ENCODE measurements around the gene KCNG4.
"Not testable (repeated sequence)": the region's sequence is repeated elsewhere in the genome, so short reads cannot be mapped to it uniquely, and the experiment has no call there.

The KCNG4 gene

DNA sequence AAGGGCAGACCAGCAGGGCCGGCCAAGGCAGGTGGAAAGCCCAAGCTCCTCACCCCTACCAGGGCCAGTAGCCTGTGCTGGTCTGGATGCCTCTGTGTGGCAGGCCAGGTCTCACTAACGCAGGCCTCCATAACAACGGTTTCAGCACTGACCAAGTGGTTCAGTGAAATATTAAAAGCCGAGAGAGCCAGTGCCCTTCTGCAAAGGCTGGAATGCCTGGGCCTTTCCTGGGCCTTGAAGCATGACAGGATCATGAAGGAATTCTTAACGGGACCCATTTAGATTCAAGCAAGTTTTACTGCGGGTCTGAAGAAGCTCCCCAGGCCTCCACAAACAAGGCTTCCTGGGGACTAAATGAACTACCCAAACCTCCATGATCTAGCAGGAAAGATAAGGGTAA is 32.6 kb downstream of the KCNG4 start:
- H3K27ac ChIP-seq (ENCODE audit: low read depth, low read length, severe bottlenecking) = no peak overlapping the region
- no peak overlapping the region for H3K4me3 ChIP-seq (ENCODE audit: extremely low read depth, insufficient read depth, low read length, poor library complexity, severe bottlenecking)
- 64 to 78% methylated on average over 5 to 6 of the region's 6 CpGs for WGBS, 2 experiments (ENCODE audit: insufficient coverage in 2 of 2)
- peaks cover 3% of the 10 kb centered on the region for H3K4me1 ChIP-seq (ENCODE audit: control insufficient read depth, insufficient read depth, low read length, poor library complexity, severe bottlenecking)
- no peaks in the 10 kb centered on the region for H3K36me3 ChIP-seq (ENCODE audit: control insufficient read depth, insufficient read depth, low read length)
- H3K9me3 ChIP-seq (ENCODE audit: control insufficient read depth, low read length) = no peaks in the 10 kb centered on the region

GRCh38 chr16:84205976-84206691 is 33.7 kb downstream of the KCNG4 start:
- no peaks in the 10 kb centered on the region for H3K36me3 ChIP-seq (ENCODE audit: control insufficient read depth, insufficient read depth, low read length)
- no peak overlapping the region for H3K4me3 ChIP-seq (ENCODE audit: extremely low read depth, insufficient read depth, low read length, poor library complexity, severe bottlenecking)
- H3K27ac ChIP-seq (ENCODE audit: low read depth, low read length, severe bottlenecking) = no peak overlapping the region
- peaks cover 3% of the 10 kb centered on the region for H3K4me1 ChIP-seq (ENCODE audit: control insufficient read depth, insufficient read depth, low read length, poor library complexity, severe bottlenecking)
- 92 to 96% methylated on average over 14 to 17 of the region's 18 CpGs for WGBS, 2 experiments (ENCODE audit: insufficient coverage in 2 of 2)
- H3K9me3 ChIP-seq (ENCODE audit: control insufficient read depth, low read length) = no peaks in the 10 kb centered on the region

- H3K36me3 ChIP-seq (ENCODE audit: control insufficient read depth, insufficient read depth, low read length); H3K27ac ChIP-seq (ENCODE audit: low read depth, low read length, severe bottlenecking); H3K4me1 ChIP-seq (ENCODE audit: control insufficient read depth, insufficient read depth, low read length, poor library complexity, severe bottlenecking); H3K4me3 ChIP-seq (ENCODE audit: extremely low read depth, insufficient read depth, low read length, poor library complexity, severe bottlenecking); H3K9me3 ChIP-seq (ENCODE audit: control insufficient read depth, low read length): not testable (repeated sequence)
- WGBS, 2 experiments (ENCODE audit: insufficient coverage in 2 of 2) = 93 to 96% methylated on average over 4 of the region's 6 CpGs
These were observed 34.7 kb downstream of the KCNG4 start for GRCh38 chr16:84205123-84205522.

DNA sequence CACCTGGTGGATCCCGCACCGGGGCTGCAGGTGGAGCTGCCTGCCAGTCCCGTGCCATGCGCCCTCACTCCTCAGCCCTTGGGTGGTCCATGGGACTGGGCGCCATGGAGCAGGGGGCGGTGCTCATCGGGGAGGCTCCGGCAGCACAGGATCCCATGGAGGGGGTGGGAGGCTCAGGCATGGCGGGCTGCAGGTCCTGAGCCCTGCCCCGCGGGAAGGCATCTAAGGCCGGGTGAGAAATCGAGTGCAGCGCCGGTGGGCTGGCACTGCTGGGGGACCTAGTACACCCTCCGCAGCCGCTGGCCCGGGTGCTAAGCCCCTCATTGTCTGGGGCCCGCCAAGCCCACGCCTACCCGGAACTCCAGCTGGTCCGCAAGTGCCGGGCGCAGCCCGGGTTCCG is 35.3 kb downstream of the KCNG4 start:
- H3K27ac ChIP-seq (ENCODE audit: low read depth, low read length, severe bottlenecking); H3K4me1 ChIP-seq (ENCODE audit: control insufficient read depth, insufficient read depth, low read length, poor library complexity, severe bottlenecking); H3K36me3 ChIP-seq (ENCODE audit: control insufficient read depth, insufficient read depth, low read length); H3K9me3 ChIP-seq (ENCODE audit: control insufficient read depth, low read length); H3K4me3 ChIP-seq (ENCODE audit: extremely low read depth, insufficient read depth, low read length, poor library complexity, severe bottlenecking): not testable (repeated sequence)
- 94 to 97% methylated on average over 23 to 26 of the region's 26 CpGs for WGBS, 2 experiments (ENCODE audit: insufficient coverage in 2 of 2)

DNA sequence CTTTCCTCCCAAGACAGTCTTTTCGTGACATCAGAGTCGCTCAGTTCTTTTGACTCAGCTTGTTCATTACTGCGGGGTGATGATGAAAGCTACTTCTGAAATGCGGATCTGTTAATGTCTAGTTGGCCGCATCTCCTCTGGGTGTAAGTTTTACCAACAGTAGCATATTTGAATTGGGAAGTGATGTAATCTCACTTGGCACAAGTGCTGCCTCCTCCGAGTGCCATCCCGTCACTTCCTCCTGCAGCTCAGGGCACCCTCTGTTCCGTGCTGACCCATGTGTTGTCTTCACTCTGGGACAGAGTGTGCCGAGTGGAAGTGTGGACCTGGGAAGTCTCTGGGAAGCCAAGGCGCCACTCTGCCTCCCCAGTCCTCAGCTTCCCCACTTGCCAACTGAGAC is 40.0 kb downstream of the KCNG4 start:
- WGBS, 2 experiments (ENCODE audit: insufficient coverage in 2 of 2) = 79 to 93% methylated on average over 7 to 10 of the region's 10 CpGs
- Histone ChIP-seq H3K36me3 (ENCODE audit: control insufficient read depth, insufficient read depth, low read length) (no peaks in the 10 kb centered on the region), H3K9me3 (ENCODE audit: control insufficient read depth, low read length) (no peaks in the 10 kb centered on the region), H3K4me3 (ENCODE audit: extremely low read depth, insufficient read depth, low read length, poor library complexity, severe bottlenecking) (no peak overlapping the region), H3K4me1 (ENCODE audit: control insufficient read depth, insufficient read depth, low read length, poor library complexity, severe bottlenecking) (no peaks in the 10 kb centered on the region), H3K27ac (ENCODE audit: low read depth, low read length, severe bottlenecking) (no peak overlapping the region)

DNA sequence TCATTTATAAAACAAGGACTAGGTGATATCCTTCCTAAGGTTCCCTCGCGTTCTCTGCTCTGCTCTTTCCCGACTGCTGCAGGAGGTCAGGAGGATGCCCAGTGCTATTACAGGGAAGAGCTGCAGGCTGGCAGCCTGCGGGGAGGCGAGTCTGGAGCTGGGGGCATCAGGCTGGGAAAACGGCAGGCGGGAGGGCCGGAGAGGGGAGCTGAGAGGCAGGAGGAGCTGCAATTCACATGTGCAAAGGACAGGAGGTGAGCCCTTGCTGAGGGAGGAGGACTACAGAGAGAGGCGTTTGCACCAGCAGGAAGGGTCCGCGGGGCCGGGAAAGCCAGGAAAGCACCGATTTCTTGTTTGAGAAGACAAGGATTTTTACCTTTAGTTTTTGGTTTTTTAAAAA is 40.7 kb downstream of the KCNG4 start:
- Histone ChIP-seq H3K4me3 (ENCODE audit: extremely low read depth, insufficient read depth, low read length, poor library complexity, severe bottlenecking) (no peak overlapping the region), H3K27ac (ENCODE audit: low read depth, low read length, severe bottlenecking) (no peak overlapping the region), H3K9me3 (ENCODE audit: control insufficient read depth, low read length) (no peaks in the 10 kb centered on the region), H3K36me3 (ENCODE audit: control insufficient read depth, insufficient read depth, low read length) (no peaks in the 10 kb centered on the region), H3K4me1 (ENCODE audit: control insufficient read depth, insufficient read depth, low read length, poor library complexity, severe bottlenecking) (no peaks in the 10 kb centered on the region)
- 55 to 59% methylated on average over 6 to 8 of the region's 13 CpGs for WGBS, 2 experiments (ENCODE audit: insufficient coverage in 2 of 2)

GRCh38 chr16:84198401-84198800 is 41.4 kb downstream of the KCNG4 start:
- H3K27ac ChIP-seq (ENCODE audit: low read depth, low read length, severe bottlenecking) = no peak overlapping the region
- no peaks in the 10 kb centered on the region for H3K36me3 ChIP-seq (ENCODE audit: control insufficient read depth, insufficient read depth, low read length)
- no peaks in the 10 kb centered on the region for H3K9me3 ChIP-seq (ENCODE audit: control insufficient read depth, low read length)
- WGBS, 2 experiments (ENCODE audit: insufficient coverage in 2 of 2) = 71 to 100% methylated on average over 2 to 3 of the region's 10 CpGs
- no peak overlapping the region for H3K4me3 ChIP-seq (ENCODE audit: extremely low read depth, insufficient read depth, low read length, poor library complexity, severe bottlenecking)
- no peaks in the 10 kb centered on the region for H3K4me1 ChIP-seq (ENCODE audit: control insufficient read depth, insufficient read depth, low read length, poor library complexity, severe bottlenecking)

DNA sequence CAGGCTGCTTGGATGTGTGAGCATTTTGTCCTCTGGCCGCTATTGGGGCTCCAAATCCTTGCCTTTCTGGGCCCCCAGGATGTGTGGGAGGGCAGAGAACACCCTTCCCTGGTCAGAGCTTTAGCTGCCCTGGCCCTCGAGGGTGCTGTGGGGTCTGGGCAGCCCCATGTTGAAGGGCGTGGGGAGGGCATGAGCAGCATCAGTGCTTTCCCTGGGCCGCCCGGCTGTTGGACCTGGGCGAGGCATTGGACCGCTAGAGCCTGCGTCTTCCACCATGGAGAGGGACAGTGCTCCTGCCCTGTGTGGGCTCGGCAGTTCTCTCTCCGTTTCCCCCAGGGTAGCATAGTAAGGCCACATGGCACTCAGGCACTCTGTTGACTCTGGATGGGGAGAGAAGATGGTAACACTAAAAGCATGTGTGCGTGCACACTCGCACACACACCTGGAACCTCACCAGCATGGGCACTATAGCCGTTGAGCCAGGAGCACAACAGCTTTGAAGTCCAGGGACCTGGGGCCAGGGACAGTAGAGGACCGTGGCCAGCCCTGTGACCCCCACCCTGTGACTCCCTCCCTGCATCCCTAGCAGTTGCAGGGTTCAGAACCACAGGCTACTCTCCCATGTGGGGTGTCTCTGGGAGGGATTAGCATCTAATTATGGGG is 42.2 kb downstream of the KCNG4 start:
- Histone ChIP-seq H3K9me3 (ENCODE audit: control insufficient read depth, low read length) (no peaks in the 10 kb centered on the region), H3K4me3 (ENCODE audit: extremely low read depth, insufficient read depth, low read length, poor library complexity, severe bottlenecking) (no peak overlapping the region), H3K27ac (ENCODE audit: low read depth, low read length, severe bottlenecking) (no peak overlapping the region), H3K36me3 (ENCODE audit: control insufficient read depth, insufficient read depth, low read length) (no peaks in the 10 kb centered on the region), H3K4me1 (ENCODE audit: control insufficient read depth, insufficient read depth, low read length, poor library complexity, severe bottlenecking) (no peaks in the 10 kb centered on the region)
- WGBS, 2 experiments (ENCODE audit: insufficient coverage in 2 of 2) = 91 to 99% methylated on average over 11 of the region's 14 CpGs

GRCh38 chr16:84196727-84197394 is 43.0 kb downstream of the KCNG4 start:
- Histone ChIP-seq H3K27ac (ENCODE audit: low read depth, low read length, severe bottlenecking) (no peak overlapping the region), H3K4me1 (ENCODE audit: control insufficient read depth, insufficient read depth, low read length, poor library complexity, severe bottlenecking) (no peaks in the 10 kb centered on the region), H3K4me3 (ENCODE audit: extremely low read depth, insufficient read depth, low read length, poor library complexity, severe bottlenecking) (no peak overlapping the region), H3K9me3 (ENCODE audit: control insufficient read depth, low read length) (no peaks in the 10 kb centered on the region), H3K36me3 (ENCODE audit: control insufficient read depth, insufficient read depth, low read length) (no peaks in the 10 kb centered on the region)
- 76 to 82% methylated on average over 11 to 14 of the region's 16 CpGs for WGBS, 2 experiments (ENCODE audit: insufficient coverage in 2 of 2)

GRCh38 chr16:84196101-84196500 is 43.7 kb downstream of the KCNG4 start:
- Histone ChIP-seq H3K4me3 (ENCODE audit: extremely low read depth, insufficient read depth, low read length, poor library complexity, severe bottlenecking) (no peak overlapping the region), H3K4me1 (ENCODE audit: control insufficient read depth, insufficient read depth, low read length, poor library complexity, severe bottlenecking) (no peaks in the 10 kb centered on the region), H3K36me3 (ENCODE audit: control insufficient read depth, insufficient read depth, low read length) (no peaks in the 10 kb centered on the region), H3K9me3 (ENCODE audit: control insufficient read depth, low read length) (no peaks in the 10 kb centered on the region), H3K27ac (ENCODE audit: low read depth, low read length, severe bottlenecking) (no peak overlapping the region)
- 90 to 96% methylated on average over 9 to 13 of the region's 16 CpGs for WGBS, 2 experiments (ENCODE audit: insufficient coverage in 2 of 2)

Data from mesodermal cell (in vitro differentiated cells).